Measurements from ENCODE around the gene STAC3.

The STAC3 gene

DNA sequence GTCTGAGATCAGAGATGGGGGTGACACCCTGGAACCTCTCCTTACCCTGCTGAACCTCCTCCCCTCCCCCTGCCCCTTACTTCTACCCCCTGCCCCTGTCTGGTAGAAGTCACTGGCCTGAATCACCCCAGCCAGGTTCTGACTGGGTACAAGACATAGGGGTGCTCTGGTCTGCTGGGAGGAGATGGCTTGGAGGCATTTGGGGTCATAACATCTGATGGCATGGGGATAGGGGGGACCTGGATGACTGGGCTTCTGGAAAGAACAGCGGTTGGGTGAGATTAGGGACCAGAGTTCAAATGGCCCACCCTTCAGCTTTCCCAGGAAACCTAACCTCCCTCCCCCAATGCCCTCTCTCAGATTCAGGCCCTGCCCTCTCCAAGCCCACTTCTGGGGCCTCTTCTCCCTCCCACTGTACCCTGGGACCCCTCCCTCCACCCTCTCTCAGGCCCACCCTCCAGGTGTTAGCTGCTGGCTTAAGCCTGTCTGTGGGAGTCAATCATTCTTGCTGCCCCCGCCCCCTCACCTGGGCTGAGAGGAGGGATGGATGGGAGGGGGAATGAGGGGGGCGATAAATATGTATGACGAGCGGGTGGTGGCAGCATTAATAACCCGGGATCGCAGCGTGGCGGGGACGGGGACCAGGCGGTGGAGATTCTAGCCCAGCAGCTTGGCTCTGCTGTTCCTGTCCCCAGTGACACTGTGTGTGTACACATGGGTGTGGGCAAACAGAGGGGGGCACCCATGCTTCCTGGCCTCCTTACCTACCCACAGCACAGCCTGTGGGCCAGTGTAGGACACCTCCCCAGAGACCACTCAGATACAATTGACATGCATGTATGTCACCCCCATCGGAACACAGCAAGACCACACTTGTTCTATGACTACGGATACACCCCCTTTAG, 28.4 kb downstream of the STAC3 start:
- DNase-seq = no peak

DNA sequence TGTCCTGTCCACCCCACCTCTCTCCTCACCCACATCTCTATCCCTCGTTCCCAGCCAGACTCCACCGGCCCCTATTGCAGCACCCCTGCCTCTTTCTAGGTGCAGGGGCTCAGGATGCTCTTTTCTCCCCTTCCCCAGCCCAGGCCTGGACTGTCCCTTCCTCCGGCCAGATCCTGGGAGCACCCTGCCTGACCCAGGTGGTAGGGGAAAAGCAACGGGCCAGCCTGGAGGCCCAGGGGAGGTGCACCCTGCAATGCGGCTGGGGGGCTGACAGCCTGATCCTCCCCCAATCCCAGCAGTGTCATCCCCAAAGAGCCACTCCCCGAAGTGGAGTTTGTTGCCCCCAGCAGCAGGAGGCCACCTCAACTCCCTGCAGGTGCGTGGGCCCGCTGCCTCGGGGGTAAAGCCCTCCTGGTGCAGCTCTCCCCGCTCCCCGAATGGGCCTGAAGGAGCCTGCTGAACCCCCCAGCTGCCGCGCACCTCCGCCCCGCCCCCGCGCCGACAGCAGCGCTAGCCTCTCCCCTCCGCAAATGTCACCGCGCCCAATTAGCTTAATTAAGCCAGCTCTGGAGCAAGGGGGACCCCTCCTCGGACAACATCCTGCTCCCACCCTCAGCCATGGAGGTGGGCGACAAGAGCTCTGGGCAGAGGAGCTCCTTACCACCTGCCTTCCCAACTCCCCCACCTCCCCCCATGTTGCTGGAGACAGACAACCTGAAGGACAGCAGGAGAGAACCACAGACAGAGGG, 29.6 kb downstream of the STAC3 start:
- DNase-seq = no peak

DNA sequence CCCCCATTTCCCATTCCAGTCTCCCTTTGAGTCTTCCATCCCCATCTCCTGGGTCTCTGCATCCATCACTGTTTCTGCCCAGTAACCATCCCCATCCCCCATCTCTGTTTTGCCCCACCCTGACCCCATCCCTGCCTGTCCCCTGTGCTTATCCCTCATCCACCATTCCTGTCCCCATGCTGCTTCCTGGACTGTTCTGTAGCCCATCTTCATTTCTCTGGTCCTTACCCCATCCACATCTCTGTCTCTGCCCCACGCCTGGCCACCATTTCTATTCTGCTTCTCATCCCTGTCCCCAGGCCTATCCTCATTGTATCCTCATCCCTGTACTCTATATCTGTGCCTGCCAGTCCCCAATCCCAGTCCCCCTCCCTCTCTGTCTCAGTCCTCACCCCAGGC, 30.2 kb downstream of the STAC3 start:
- DNase-seq = no peak

GRCh38 chr12:57219993-57220754, 30.8 kb downstream of the STAC3 start:
- no peak for DNase-seq

DNA sequence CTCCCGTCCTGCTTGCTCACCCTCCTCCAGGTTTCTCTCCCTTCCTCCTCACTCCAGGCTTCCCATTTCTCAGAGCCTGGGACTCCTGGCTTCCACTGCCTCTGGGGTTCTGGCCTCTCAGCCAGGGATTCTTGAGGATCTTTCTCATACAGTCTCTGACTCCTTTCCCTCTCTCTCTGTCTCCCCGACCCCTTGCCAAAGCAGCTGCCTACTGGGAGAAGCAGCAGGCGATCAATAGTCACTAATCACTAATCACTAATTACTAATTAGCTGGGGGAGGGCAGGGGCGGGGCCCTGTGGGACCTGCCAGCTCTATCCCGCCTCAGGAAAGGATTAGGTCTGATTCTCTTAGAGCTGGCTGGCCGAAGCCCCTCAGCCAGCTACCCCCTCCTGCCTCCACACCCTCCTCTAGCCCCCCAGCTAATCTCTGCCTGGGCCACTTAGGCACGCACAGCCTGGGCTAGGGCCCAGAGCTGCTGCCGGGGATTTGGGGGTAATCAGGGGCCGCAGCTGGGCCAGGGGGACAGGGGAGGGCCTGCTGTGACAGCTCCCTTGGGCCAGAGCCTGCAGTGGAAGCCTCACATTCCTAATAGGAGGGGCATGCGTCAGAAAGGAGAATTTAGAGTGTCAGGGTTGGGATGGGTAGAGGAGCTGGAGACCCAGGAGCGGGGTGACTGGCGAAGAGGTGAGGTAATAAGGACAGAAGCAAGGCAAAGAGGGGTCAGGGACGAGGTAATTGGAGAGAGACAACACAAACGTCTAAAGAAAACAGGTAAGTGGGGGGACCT, 31.6 kb downstream of the STAC3 start:
- DNase-seq = peak; percentile 39

GRCh38 chr12:57218030-57218853, 32.7 kb downstream of the STAC3 start:
- DNase-seq = peak; percentile 28

DNA sequence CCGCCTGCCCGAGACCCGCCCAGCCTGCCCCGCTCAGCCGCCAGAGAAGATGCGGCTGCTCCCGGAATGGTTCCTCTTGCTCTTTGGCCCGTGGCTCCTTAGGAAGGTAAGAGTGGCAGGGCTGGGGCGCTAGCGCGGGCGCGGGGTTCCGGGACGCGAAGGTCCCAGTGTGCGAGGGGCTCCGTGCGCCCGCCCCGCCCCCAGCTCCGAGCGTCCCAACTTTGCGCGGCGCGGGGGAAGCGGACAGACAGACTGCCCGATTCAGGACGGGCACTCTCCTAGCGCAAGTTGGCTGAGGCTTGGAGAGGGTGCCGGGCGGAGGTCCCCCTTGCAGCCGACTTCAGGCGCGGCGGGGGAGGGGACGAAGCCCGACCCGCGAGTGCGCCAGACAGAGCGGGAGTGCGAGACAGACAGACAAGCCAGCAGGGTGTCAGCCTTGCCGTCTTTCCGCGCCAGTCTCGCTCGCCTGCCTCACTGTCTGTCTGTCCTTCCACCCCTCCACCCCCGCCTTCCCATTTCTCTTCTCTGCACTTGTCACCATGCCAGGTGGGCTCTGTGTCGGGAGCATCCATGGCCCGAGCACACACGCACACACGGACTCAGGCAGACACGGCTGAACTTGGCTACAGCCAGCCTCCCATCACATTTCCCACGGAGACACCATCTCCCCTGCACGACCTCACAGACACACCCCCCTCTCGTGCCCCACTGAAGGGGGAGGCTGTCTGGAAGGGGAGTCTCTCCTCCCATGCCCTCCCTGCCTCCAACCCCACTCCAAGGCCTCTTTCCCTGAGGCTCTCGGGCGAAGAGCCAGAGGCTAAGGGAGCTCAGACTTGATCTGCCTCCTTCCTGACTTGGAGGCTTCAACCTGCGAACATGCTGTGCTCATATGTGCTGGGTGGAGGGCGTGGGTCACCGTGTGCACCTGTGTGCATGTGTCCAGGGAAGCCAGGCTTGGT, 33.8 kb downstream of the STAC3 start:
- DNase-seq = peak; percentile 61

GRCh38 chr12:57216014-57216911, 34.7 kb downstream of the STAC3 start, which contains the start of gene NXPH4:
Gene NXPH4 (plus strand): TSS chr12:57216794. CDS start chr12:57216970, 176 bp downstream.
- peak; percentile 25 for DNase-seq

- DNase-seq = no peak
These were observed 35.3 kb downstream of the STAC3 start for GRCh38 chr12:57215668-57216013.

DNA sequence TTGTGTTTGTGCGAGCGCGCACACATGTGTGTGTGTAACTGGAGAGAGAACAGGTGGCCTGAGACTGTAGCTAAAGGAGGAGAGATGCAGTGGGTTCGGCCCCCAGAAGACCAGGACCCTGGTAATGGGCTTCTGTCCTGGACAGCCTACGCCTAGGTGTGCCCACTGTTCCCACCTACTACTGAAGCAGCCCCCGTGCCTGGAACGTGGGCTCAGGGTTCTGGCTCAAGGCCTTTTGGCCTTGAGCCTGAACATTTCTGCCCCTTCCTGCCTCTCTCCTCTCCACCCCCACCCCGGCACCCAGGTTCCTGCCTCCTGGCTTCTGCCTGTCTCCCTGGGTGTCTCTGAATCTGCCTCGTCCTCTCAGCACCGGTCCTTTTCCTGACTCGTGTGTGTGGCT, 35.9 kb downstream of the STAC3 start:
- no peak for DNase-seq

GRCh38 chr12:57214398-57214781, 36.6 kb downstream of the STAC3 start:
- peak; percentile 56 for DNase-seq

GRCh38 chr12:57213763-57214397, 37.1 kb downstream of the STAC3 start:
- no peak for DNase-seq

DNA sequence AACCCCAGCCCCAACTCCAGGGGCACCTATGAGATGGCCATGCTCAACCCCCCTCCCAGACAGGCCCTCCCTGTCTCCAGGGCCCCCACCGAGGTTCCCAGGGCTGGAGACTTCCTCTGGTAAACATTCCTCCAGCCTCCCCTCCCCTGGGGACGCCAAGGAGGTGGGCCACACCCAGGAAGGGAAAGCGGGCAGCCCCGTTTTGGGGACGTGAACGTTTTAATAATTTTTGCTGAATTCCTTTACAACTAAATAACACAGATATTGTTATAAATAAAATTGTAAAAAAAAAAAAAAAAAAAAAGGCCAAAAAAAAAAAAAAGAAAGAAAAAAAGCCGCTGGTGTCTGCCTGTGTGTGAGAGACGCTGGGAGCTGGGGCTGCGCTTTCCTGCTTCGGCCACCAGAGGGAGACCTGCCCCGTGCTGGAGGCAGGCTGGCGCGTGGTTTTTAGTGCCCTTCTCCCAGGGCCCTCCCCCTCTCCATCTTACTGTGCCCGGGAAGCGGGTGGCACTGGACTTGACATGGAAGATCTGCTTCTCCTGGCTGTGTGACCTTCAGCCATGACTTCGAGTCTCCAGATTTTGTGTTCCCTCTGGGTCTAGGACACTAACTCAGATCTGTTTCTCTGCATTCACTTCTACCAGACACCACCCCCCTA, 37.8 kb downstream of the STAC3 start:
- peak; percentile 65 for DNase-seq

DNA sequence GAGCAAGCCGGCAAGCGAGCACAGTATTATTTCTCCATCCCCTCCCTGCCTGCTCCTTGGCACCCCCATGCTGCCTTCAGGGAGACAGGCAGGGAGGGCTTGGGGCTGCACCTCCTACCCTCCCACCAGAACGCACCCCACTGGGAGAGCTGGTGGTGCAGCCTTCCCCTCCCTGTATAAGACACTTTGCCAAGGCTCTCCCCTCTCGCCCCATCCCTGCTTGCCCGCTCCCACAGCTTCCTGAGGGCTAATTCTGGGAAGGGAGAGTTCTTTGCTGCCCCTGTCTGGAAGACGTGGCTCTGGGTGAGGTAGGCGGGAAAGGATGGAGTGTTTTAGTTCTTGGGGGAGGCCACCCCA, 38.3 kb downstream of the STAC3 start:
- DNase-seq = no peak

- DNase-seq = no peak
These were observed 38.9 kb downstream of the STAC3 start for GRCh38 chr12:57211791-57212700.

- DNase-seq = no peak
These were observed 39.9 kb downstream of the STAC3 start for GRCh38 chr12:57210926-57211692.

All from NCI-H226 (cell line).